ENCODE measurements around the gene SPRYD3. TPM values are rescaled to one million over a fixed set of nuclear protein-coding genes. Genes with fewer than 3 reads are reported as not detected.
A peak's percentile ranks its signal among the peaks of the same experiment; 100 is the strongest.
"Not testable (repeated sequence)": the region's sequence is repeated elsewhere in the genome, so short reads cannot be mapped to it uniquely, and the experiment has no call there.

Gene SPRYD3
- polyA plus RNA-seq, 3 donors = 17.8 to 26.9 (median 21.8) TPM

GRCh38 chr12:53094796-53095595, 15.8 kb upstream of the SPRYD3 start:
- peaks cover 0 to 13% of the 10 kb centered on the region in 2 donors for H3K36me3 Mint-ChIP-seq
- WGBS (ENCODE audit: insufficient coverage) = 90% methylated on average over 2 of the region's 5 CpGs
- peaks cover 29 to 36% (median 34%) of the 10 kb centered on the region in 3 donors for H3K27me3 Mint-ChIP-seq (ENCODE audit: low read depth in 3 of 3)

GRCh38 chr12:53094394-53094787, 15.2 kb upstream of the SPRYD3 start:
- H3K4me3 ChIP-seq (replicated peaks in 1 of 3; ENCODE audit: low read depth in 2 of 3, low read length in 3 of 3) = peak overlapping the region in 1 of 3 experiments; percentile 27
- H3K79me2 ChIP-seq (ENCODE audit: insufficient read depth, low read length) = no peaks in the 10 kb centered on the region
- Mint-ChIP-seq H3K27ac (peak overlapping the region; percentile 79 to 95 (median 92)), H3K4me3 (no peak overlapping the region), H3K36me3 (peaks cover 0 to 13% of the 10 kb centered on the region in 2 donors), H3K27me3 (ENCODE audit: low read depth in 3 of 3) (peaks cover 28 to 36% (median 33%) of the 10 kb centered on the region in 3 donors), H3K4me1 (peaks cover 42% of the 10 kb centered on the region), H3K9me3 (peaks cover 0 to 6% (median 0%) of the 10 kb centered on the region in 7 donors)
- DNase-seq = no peak
- no peaks in the 10 kb centered on the region for H4K20me1 ChIP-seq (ENCODE audit: insufficient read depth, low read length)
- H3K4me1 ChIP-seq (ENCODE audit: control insufficient read depth in 1 of 2, insufficient read depth in 2 of 2, low read length in 2 of 2) = peaks cover 48 to 49% of the 10 kb centered on the region in 2 donors
- no peak overlapping the region for H3K9ac ChIP-seq (ENCODE audit: insufficient read depth, low read length, poor library complexity, severe bottlenecking)
- H3K36me3 ChIP-seq (replicated peaks in 1 of 2; ENCODE audit: control insufficient read depth in 1 of 2, insufficient read depth in 2 of 2, low read length in 2 of 2) = no peaks in the 10 kb centered on the region
- H3K27me3 ChIP-seq (ENCODE audit: control insufficient read depth in 2 of 2, insufficient read depth in 2 of 2, low read length in 2 of 2) = peaks cover 15 to 24% of the 10 kb centered on the region in 2 donors
- intact Hi-C loops (cut with micrococcal nuclease) = loop anchor here in 1 of 2 donors (10.0 kb wide), 1 partner anchor 50 kb away; no protein-coding TSS in a partner anchor
- TF ChIP-seq CTCF (IDR thresholded peaks at IDR 0.05) = no peak
- peak overlapping the region; percentile 78 for H2AFZ ChIP-seq (ENCODE audit: insufficient read depth, low read depth, low read length, poor library complexity, severe bottlenecking)
- H3K4me2 ChIP-seq (replicated peaks; ENCODE audit: extremely low read depth, low read length, poor library complexity, severe bottlenecking) = peak overlapping the region; percentile 60
- peak overlapping the region; percentile 49 to 85 for H3K27ac ChIP-seq (ENCODE audit: low read depth in 1 of 2, low read length in 2 of 2)
- H3K9me3 ChIP-seq (replicated peaks in 1 of 2; ENCODE audit: control insufficient read depth in 1 of 2, insufficient read depth in 1 of 2, low read length in 2 of 2) = no peaks in the 10 kb centered on the region
- 79% methylated on average over 3 of the region's 6 CpGs for WGBS (ENCODE audit: insufficient coverage)

More at GRCh38 chr12:53094796-53095595, 15.8 kb upstream of the SPRYD3 start:
- H3K4me3 ChIP-seq (replicated peaks in 1 of 3; ENCODE audit: low read depth in 2 of 3, low read length in 3 of 3); H2AFZ ChIP-seq (ENCODE audit: insufficient read depth, low read depth, low read length, poor library complexity, severe bottlenecking); H3K4me3 Mint-ChIP-seq; H3K9me3 ChIP-seq (replicated peaks in 1 of 2; ENCODE audit: control insufficient read depth in 1 of 2, insufficient read depth in 1 of 2, low read length in 2 of 2); H4K20me1 ChIP-seq (ENCODE audit: insufficient read depth, low read length); H3K9me3 Mint-ChIP-seq; H3K79me2 ChIP-seq (ENCODE audit: insufficient read depth, low read length); H3K27ac ChIP-seq (ENCODE audit: low read depth in 1 of 2, low read length in 2 of 2); H3K4me2 ChIP-seq (replicated peaks; ENCODE audit: extremely low read depth, low read length, poor library complexity, severe bottlenecking); DNase-seq; H3K36me3 ChIP-seq (replicated peaks in 1 of 2; ENCODE audit: control insufficient read depth in 1 of 2, insufficient read depth in 2 of 2, low read length in 2 of 2); H3K9ac ChIP-seq (ENCODE audit: insufficient read depth, low read length, poor library complexity, severe bottlenecking): not testable (repeated sequence)
- Mint-ChIP-seq H3K4me1 (peaks cover 42% of the 10 kb centered on the region), H3K27ac (peak overlapping the region in 1 of 7 donors; percentile 42)
- Histone ChIP-seq H3K27me3 (ENCODE audit: control insufficient read depth in 2 of 2, insufficient read depth in 2 of 2, low read length in 2 of 2) (peaks cover 15 to 24% of the 10 kb centered on the region in 2 donors), H3K4me1 (ENCODE audit: control insufficient read depth in 1 of 2, insufficient read depth in 2 of 2, low read length in 2 of 2) (peaks cover 49 to 50% of the 10 kb centered on the region in 2 donors)
- intact Hi-C loops (cut with micrococcal nuclease) = loop anchor here in 1 of 2 donors (10.0 kb wide), 1 partner anchor 50 kb away; no protein-coding TSS in a partner anchor
